Measurements from ENCODE around the gene TNNC2.
A peak's percentile ranks its signal among the peaks of the same experiment; 100 is the strongest.

Gene TNNC2

GRCh38 chr20:45857114-45857881 is 30.2 kb upstream of the TNNC2 start, which contains the start of the genes ACOT8 and ZSWIM3:
Gene ACOT8 (minus strand): TSS chr20:45857392. CDS start chr20:45857315, 77 bp downstream.
Gene ZSWIM3 (plus strand): TSS chr20:45857614. CDS start chr20:45857826, 212 bp downstream.
- TF ChIP-seq CTCF (IDR thresholded peaks at IDR 0.05), result no peak
- peak within 1 kb of the TSS; percentile 99 for H3K4me3 ChIP-seq
- peak within 1 kb of the TSS; percentile 55 to 90 for H3K27ac ChIP-seq
- peak; percentile 97 for DNase-seq (ENCODE audit: low spot score)

- H3K27ac ChIP-seq, result no peak overlapping the region
- TF ChIP-seq CTCF (IDR thresholded peaks at IDR 0.05), result no peak
- DNase-seq (ENCODE audit: low spot score), result no peak
These were observed 26.4 kb upstream of the TNNC2 start for GRCh38 chr20:45853484-45853883.

GRCh38 chr20:45852326-45852725 is 25.2 kb upstream of the TNNC2 start:
- H3K27ac ChIP-seq, result no peak overlapping the region
- no peak overlapping the region for H3K4me3 ChIP-seq
- DNase-seq (ENCODE audit: low spot score), result no peak
- no peak for TF ChIP-seq CTCF (IDR thresholded peaks at IDR 0.05)

More at GRCh38 chr20:45853484-45853883, 26.4 kb upstream of the TNNC2 start:
- no peak overlapping the region for H3K4me3 ChIP-seq

GRCh38 chr20:45851501-45851900 is 24.4 kb upstream of the TNNC2 start:
- H3K4me3 ChIP-seq, result no peak overlapping the region
- no peak for DNase-seq (ENCODE audit: low spot score)
- H3K27ac ChIP-seq, result no peak overlapping the region
- no peak for TF ChIP-seq CTCF (IDR thresholded peaks at IDR 0.05)

GRCh38 chr20:45850926-45851325 is 23.8 kb upstream of the TNNC2 start:
- no peak for DNase-seq (ENCODE audit: low spot score)
- no peak for TF ChIP-seq CTCF (IDR thresholded peaks at IDR 0.05)
- Histone ChIP-seq H3K27ac (no peak overlapping the region), H3K4me3 (no peak overlapping the region)

- Histone ChIP-seq H3K27ac (no peak overlapping the region), H3K4me3 (no peak overlapping the region)
- no peak for TF ChIP-seq CTCF (IDR thresholded peaks at IDR 0.05)
- no peak for DNase-seq (ENCODE audit: low spot score)
These were observed 23.1 kb upstream of the TNNC2 start for GRCh38 chr20:45850238-45850637.
